ENCODE data around the gene FLRT2. TPM values are rescaled to one million over a fixed set of nuclear protein-coding genes. Genes with fewer than 3 reads are reported as not detected.
A peak's percentile ranks its signal among the peaks of the same experiment; 100 is the strongest.

Gene FLRT2
- total RNA-seq, 1 donor from 2014 or later = 0.17 TPM

- DNase-seq (ENCODE audit: low read depth) = no peak
- TF ChIP-seq CTCF (conservative IDR thresholded peaks at IDR 0.05; ENCODE audit: low read depth, low read length) = no peak
- no peak overlapping the region for H3K4me3 ChIP-seq (ENCODE audit: low read depth, low read length)
Observed at GRCh38 chr14:85530626-85531025, 682 bp downstream of the FLRT2 start.

- no peak for TF ChIP-seq CTCF (conservative IDR thresholded peaks at IDR 0.05; ENCODE audit: low read depth, low read length)
- no peak for DNase-seq (ENCODE audit: low read depth)
- H3K4me3 ChIP-seq (ENCODE audit: low read depth, low read length) = no peak overlapping the region
Observed at GRCh38 chr14:85531141-85531586, 1.2 kb downstream of the FLRT2 start.

- H3K4me3 ChIP-seq (ENCODE audit: low read depth, low read length) = peak overlapping the region; percentile 16
- DNase-seq (ENCODE audit: low read depth) = no peak
- no peak for TF ChIP-seq CTCF (conservative IDR thresholded peaks at IDR 0.05; ENCODE audit: low read depth, low read length)
Observed at GRCh38 chr14:85531587-85532373, 1.8 kb downstream of the FLRT2 start.

- no peak overlapping the region for H3K4me3 ChIP-seq (ENCODE audit: low read depth, low read length)
- TF ChIP-seq CTCF (conservative IDR thresholded peaks at IDR 0.05; ENCODE audit: low read depth, low read length) = no peak
- DNase-seq (ENCODE audit: low read depth) = no peak
Observed at GRCh38 chr14:85532374-85533022, 2.6 kb downstream of the FLRT2 start.

- TF ChIP-seq CTCF (conservative IDR thresholded peaks at IDR 0.05; ENCODE audit: low read depth, low read length) = no peak
- H3K4me3 ChIP-seq (ENCODE audit: low read depth, low read length) = peak overlapping the region; percentile 27
- no peak for DNase-seq (ENCODE audit: low read depth)
Observed at GRCh38 chr14:85533023-85533860, 3.3 kb downstream of the FLRT2 start.

GRCh38 chr14:85533861-85534291 lies 3.9 kb downstream of the FLRT2 start:
- DNase-seq (ENCODE audit: low read depth) = no peak

More at GRCh38 chr14:85533861-85534291, 3.9 kb downstream of the FLRT2 start:
- TF ChIP-seq CTCF (conservative IDR thresholded peaks at IDR 0.05; ENCODE audit: low read depth, low read length) = no peak
- H3K4me3 ChIP-seq (ENCODE audit: low read depth, low read length) = no peak overlapping the region

Measured in epithelial cell of proximal tubule (primary cell).